Measurements from ENCODE around the gene GALNT9.

The GALNT9 gene

DNA sequence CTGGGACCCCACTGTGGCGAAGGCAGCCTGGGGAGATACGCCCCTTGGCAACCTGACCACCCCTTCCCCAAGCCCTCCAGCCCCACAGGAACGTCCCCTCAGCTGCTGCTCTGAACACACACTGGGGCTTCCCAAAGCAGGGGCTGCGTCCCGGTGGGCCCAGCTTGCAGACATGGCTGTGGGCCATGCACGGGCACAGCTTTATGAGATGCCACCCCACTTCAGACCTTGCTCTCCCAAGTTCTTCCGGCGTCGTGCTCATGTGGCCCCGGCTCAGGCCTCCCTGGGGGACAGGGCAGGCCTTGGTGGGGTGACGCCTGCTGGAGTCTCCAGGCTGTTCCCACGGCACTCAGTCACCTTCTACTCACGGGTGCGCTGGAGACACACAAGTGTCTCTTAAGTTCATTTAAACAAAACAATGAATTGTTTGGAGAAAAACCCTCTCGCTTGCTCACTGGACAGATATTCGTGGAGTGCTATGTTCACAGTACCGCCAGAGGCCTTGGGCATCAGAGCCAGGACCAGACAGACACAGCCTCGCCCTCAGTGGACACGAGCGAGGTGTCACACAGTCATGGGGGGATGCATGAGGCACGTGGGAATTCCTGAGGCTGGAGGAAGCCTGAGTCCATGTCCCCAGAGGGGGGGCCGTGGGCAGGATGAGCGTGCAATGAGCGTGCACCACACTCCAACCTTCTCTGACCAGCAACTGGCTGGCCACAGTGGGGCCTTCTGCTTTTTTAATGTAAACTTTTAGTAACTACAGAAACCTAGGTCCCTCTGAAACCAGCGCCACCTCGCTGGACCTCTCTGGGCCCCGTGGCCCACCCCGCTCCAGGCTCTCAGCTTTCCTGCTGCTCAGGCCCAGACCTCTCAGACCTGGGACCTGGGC is 4.3 kb downstream of the GALNT9 start:
- no peak for DNase-seq

DNA sequence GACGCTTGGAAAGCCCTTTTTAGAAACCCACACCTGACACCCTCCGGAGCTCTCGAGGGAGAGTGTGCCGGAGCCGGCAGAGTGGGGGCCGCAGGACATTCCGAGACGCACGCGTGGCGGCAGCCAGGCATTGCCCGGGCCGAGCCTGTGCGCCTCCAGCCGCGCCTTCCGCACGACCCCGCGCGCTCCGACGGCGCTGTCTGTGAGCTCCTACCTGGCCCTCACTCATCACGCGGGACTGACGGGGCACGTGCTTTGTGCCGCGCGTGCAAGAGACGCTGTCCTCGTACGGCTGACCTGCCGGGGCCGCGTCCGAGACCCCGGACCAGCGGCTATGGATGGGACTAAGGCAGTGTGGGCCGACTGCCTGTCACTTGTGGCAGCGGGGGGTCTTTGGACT is 5.2 kb downstream of the GALNT9 start:
- no peak for DNase-seq

DNA sequence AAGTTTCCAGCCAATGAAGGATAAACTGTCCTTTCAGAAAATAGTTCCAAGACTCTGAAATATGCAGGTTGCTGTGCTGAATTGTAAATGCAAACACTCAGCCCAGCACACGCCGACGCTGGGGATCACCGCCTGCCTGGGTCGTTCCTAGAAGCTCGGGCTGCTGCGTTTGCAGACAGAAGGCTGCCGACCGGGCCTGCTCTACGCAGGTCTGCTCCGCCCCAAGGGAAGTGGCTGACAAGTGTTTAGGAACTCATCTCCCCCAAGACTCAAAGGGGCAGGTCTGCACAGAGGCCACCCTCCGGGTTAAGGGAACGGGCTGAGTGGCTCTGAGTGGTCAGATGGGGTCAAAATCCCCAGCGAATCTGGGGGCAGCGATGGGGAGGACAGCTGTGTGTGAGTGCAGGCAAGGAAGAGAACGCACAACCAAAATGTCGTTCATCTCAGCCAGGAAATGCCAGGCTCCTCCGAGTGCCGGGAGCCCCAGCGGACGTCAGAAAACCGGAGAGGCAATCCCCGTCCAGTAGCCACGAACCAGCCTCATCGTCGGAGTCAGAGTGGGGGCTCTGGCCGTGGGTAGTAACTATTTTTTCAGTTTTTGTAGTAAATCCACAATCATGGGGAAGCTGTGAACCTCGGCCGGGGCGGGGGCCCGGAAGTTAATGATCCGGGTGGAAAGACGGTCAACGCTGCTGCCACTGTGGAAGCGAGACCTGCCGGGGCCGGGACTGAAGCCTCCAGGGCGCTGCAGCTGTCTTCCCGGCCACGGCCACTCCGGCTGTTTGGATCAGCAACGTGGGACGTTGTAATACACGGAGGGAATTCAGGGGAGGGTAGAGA is 6.0 kb downstream of the GALNT9 start:
- no peak for DNase-seq

DNA sequence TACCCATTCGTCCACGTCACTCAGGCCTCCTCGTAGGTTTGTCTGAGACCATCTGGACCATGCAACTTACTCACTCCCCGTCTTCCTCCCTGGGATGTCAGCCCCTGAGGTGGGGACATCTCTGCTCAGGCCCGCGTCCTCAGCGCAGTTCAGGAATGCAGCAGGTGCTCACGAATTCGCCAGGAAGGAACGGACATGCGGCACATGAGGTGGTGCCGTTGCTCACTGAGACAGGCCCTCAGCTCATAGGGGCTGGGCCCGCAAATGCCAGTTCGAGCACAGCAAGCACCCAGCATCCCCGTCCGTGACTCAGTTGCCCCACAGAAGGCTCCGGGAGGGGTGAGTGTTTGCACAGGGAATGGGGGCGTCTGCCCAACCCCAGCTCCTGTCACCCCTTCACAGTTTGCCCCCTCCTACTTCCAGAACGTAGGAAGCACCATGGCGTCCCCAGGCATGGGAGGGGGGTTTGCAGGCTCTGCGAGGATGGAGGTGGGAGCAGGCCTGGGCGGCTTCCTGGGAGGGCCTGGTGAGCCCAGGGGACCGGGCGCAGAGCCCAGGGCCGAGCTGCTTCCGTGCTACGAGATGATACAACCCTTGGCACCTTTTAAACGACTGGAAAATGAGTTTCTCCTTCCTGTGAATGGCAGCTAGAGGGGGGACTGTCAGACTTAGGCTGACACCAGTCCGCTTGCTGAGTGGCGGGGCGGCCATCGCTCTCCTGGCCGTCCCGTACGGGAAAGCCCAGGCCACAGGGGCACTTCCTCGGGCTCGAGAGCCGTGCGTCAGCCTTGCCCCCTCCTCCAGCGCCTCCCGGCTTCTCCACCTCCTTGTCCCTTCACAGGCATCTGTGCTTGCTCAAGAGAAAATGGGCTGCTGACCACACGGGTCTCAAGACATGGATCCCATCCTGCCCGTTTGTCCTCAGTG is 6.9 kb downstream of the GALNT9 start:
- DNase-seq = no peak

DNA sequence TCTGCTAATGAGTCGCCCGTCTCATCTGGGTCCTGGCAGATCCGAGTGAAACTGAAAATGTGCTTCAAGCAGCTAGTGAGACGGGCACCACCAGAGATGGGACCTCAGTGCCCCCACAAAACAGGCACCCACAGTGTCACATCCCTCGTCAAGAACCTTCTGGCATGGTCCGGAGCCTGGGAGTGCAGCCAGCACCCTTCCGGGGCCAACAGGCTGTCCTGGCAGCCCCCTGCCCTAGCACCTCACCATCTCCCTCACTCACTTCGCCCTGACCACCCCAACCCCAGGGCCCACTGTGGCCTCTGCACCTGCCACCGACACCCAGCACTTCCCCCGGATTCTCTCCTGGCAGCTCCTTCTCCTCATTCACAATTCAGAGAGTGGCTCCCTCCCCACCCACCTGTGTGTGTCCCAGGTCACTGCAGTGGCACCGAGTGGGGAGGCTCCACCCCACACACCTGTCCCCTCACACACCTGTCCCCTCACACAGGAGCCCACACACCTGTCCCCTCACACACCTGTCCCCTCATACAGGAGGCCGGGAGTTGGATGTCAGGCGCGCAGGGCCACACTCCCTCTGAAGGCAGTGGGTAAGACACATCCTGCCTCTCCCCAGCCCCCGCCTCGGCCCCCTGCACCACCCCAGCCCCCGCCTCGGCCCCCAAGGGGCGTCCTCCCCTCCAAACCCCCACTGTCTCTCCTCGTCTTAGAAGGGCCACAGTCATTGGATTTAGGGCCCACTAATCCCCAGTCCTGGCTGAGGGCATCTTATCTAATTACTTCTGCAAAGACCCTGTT is 7.9 kb downstream of the GALNT9 start:
- DNase-seq = no peak

DNA sequence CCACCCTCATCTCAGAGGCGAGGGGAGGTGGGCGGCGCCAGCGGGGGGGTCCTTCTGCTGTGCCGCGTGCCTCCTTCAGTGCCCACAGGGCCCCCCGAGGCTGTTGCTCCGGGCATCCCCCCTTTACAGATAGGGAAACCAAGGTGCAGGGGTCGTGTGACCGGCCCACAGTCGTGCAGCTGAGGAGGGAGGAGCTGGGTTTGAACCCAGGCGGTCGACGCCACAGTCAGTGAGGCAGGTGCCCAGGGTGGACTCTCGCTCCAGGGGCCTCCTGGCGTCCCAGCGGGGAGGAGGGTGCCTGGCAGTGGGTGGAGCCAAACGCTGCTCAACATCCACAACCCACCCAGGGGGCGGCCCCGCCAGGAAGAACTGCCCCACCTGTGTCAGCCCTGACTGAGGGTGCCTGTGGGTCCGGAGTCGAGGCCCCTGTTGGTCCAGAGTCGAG is 8.6 kb downstream of the GALNT9 start:
- DNase-seq = no peak

DNA sequence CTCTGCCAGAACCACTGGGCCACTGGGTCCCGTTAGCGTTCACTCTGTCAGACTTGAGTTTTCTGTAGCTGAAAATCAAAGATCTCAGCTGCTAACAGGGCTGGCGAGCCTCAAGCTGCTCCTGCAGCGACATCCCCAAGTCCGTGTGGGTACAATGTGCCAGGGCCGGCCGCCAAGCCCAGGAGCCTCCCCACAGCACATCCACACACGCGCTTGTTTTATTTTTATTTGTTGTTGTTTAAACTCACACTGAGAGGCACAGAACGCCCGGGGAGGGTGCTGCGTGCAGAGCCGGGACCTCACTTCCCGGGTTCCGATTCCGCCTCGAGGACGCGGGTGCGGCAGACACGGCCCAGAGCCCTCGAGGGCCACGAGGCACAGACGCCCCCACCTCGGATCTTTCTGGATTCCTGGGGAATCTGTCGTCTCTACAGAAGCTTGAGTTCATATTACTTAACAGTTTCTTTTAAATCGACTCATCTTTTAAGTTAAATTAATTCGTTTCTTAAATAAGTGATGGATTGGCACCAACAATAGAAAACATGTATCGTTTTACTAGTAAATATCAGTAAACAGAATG is 9.3 kb downstream of the GALNT9 start:
- no peak for DNase-seq

DNA sequence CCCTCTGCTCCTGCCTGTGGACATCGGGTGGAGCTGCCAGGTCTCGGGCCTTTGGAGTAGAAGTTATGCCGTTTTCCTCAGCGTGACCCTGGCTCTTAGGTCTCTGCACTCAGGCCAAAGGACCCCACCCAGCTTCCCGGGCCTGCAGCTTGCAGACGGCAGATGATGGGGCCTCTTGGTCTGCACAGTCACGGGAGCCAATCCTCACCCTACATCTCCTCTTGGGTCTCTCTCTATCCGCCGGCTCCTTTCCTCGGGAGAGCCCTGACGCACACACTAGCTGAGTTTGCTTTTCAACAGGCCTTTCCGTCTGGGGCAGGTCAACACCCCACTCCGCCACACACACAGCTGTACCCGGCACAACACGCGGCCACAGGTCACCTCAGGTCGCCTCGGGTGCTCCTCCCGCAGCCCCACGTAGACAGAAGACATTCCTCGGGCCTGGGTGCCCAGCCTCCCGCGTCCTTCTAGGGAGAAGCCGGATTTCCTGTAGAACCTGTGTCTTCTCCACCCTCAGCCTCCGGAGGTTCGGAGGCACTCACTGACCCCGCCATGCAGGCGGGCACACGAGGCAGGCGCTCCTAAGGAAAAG is 9.9 kb downstream of the GALNT9 start:
- no peak for DNase-seq

DNA sequence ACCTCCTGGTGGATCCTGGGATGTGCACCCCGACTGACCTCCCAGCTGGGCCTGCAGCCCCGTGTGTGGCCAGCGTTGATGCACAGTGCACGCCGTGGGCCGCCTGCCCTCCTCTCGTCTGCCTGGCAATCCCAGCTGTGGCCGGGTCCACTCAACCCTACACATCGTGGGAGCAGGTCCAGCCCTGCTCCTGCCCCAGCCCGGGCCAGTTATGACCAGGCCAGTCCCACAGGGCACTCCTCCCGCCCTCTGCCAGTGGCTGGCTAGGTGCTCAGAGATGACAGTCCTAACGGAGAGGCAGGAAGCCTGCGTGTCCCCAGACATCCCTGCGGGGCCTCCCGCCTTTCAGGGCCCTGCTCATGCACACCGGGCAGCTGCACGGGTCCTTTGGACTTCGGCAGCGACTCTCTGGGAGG is 10.8 kb downstream of the GALNT9 start:
- DNase-seq = no peak

DNA sequence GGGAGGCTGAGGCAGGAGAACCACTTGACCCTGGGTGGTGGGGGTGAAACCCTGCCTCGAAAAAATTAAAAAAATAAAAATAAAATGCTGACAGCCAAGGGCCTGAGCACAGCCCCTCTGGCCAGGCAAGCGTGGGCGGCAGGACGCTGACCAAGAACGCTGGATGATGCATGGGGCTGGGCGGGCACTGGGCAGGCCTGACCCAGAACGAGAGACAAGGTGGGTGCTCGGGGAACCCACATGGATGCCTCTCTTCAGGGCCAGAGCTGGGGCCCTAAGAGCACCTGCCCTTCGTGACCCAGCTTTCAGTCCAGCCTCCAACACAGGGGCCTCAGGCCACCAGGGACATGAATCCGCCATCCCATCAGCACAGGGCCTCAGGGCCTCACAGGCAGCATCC is 11.3 kb downstream of the GALNT9 start:
- no peak for DNase-seq

DNA sequence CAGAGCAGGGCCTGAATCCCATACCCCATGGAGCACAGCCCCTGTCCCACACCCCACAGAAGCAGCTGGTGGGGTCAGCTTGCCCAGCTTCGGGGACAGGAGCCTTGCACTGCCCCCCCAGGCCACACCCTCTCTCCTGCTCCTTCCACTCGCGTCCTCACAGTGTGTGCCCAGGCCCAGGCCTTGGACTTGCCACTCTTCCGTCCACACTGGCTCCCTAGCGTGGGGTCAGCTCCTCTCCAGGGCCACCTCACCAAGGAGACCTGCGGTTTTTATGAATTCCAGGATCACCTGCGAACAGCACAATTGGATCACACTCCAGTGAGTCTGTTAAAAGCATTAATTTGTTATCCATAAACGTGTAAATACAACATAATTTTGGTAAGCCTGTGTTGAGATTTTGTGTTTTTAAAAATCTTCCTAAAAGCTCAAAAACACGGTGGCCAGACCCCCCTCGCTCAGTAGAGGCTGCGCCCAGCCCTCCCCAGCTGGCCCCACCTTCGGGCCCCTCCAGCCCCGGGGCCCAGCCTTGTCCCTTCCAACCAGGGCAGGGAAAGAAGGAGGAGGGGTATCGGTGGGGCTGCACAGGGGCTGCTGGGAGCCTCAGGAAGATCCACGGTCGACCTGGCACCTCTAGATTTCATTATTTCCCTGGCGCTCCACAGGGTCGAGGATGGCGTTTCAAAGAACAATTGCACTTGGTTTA is 12.0 kb downstream of the GALNT9 start:
- DNase-seq = no peak

DNA sequence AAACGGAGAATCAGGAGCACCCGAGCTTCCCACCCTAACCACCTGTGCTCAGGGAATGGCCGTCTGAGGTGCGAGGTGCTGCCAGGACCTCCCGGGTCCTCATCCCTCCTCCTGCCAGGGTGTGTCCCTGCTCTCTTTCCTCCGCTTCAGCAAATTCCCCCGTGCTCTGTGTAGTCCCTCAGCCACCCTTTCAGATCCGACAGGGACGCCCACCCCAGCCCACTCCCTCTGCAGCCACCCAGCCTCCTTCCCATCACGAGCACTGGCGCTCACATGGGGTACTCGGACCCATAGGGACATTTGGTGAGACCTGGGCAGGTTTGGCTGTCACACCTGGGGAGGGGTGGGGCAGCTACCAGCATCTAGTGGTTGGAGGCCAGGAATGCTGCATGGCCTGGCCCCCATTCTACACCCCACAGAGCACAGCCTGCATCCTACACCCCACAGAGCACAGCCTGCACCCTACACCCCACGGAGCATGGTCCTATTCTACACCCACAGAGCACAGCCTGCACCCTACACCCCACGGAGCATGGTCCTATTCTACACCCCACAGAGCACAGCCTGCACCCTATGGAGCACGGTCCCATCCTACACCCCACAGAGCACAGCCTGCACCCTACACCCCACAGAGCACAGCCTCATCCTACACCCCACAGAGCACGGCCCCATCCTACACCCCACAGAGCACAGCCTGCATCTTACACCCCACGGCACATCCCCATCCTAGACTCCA is 12.7 kb downstream of the GALNT9 start:
- no peak for DNase-seq

DNA sequence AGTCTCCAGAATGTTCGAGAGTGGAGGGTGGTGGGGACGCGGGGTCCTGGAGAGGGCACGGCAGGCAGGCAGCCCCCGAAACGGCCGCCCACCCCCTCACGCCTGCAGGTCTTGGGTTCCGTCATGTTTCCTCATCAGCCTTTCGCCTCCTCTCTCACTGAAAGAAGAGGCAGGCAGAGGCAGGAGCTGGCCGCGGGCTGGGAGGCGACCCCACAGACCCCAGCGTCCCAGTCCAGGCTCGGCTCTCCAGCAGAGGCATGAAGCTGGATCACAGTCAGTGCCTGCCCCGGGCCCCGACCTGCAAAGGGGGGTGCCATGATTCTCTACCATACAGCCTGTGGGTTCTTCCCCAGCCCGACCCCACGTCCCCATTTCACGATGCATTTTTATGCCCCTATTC is 13.4 kb downstream of the GALNT9 start:
- DNase-seq = no peak

DNA sequence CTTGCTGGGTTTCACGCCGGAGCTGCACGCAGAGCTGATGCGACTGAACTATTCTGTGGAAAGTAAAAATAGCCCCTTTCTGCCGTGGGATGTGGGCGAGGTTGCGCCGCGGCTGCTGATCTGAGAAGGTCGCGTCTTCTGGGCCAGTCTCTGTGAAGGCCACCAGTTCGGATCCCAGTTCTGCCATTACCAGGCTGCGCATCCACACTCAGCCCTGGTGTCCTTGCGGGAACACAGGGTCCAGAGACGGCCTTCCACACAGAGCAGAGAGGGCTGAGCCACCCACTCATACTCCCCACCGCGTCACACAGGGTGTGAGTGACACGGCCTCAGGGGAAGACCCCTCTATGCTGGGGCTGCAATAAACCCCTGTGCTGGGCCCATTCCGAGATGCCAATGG is 13.9 kb downstream of the GALNT9 start:
- no peak for DNase-seq

DNA sequence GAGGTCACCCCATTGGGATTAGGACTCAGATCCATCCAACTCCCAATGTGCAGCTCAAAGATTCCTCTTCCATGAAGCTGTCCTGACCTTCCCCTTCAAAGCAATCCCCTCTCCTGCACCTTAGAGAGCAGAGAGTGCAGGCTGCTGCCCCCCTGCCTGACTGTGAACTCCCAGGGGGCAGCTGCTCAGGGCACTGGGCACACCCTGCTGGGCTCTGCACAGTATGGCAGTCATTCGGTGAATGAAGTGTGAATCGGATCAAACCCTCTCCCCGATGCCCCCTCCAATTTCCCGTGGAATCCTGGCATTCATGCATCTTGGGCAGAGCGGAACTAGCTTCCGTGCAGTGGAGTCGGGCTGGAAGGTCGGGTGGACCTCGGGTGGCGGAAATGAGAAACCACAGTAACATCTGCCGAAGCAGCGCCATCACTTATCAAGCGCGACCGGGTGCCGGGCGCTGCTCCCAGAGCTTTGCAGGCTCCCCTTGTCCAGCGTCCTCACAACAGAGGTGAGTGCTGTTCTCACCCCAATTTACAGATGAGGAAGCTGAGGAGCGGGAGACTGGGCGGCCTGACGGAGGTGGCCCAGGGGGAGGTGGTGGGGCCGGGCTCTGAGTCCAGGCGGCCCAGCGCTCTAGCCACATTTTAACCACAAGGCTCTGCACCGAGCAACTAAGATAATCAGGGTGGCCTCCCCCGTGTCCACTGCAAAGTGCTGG is 14.7 kb downstream of the GALNT9 start:
- DNase-seq = no peak

DNA sequence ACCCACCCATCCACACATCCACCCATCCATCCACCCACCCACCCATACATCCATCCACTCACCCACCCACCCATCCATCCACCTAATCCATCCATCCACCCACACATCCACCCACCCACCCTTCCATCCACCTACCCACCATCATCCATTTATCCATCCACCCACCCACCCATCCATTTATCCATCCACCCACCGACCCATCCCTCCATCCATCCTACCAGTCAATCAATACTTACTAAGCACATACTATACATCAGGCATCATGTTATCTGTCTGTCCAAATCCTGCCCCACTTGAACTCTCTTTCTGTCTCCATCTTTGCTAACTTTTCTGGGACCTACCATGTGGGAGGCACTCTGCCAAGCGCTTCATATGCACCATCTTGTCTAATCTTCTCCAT is 15.4 kb downstream of the GALNT9 start:
- DNase-seq = no peak

DNA sequence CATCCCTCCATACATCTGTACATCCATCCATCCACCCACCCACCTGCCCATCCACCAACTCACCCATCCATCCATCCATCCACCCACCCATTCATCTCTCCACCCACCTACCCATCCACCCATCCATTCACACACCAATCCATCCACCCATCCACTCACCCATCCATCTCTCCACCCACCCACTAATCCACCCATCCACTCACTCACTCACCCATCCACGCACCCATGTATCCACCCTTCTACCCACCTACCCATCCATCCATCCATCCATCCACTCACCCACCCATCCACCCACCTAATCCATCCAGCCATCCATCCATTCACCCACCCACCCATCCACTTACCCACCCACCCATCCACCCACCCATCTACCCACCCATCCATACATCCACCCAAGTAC is 16.2 kb downstream of the GALNT9 start:
- no peak for DNase-seq

DNA sequence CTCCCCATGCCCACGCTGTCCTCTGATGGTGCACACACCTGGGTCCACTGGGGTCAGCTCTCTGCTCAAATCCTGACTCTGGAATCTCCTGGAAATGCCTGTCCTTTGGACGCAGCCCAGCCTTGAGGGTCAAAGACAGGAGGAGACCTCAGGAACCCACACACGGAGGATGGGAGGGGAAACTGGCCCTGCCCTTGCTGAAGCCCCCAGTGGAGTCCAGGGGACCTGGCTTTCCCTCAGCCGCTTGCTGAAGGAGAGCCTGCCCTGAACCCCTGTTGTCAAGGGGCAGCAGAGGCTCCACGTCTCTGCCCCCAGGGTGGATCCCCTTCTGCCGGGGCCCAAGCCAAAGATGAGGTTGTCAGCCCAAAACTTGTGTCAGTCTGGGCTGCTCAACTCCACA is 16.9 kb downstream of the GALNT9 start:
- no peak for DNase-seq

Data from effector CD4-positive, alpha-beta T cell (primary cell).